Activated B cell treated with CpG ODN at 0.5 μM for 24 hours (primary cell): ENCODE data around the gene TBC1D1. TPM values are rescaled to one million over a fixed set of nuclear protein-coding genes. Genes with fewer than 3 reads are reported as not detected.
A peak's percentile ranks its signal among the peaks of the same experiment; 100 is the strongest.
"Not testable (repeated sequence)": the region's sequence is repeated elsewhere in the genome, so short reads cannot be mapped to it uniquely, and the experiment has no call there.

Source experiments
- ATAC-seq: fragments of 200-7000 bp; cut with Tn5 transposase; one replicate; pipeline ENCODE4 v1.10.0; 2021; ENCODE audit warnings: low read depth, mild to moderate bottlenecking, moderate library complexity
- CTCF ChIA-PET: fragments of 350-600 bp; sonication (Branson Sonifier 250); formaldehyde crosslinking; loops from one replicate; lab custom pipeline; 2021; ENCODE audit warnings: antibody characterized with exemption; lab: Charles Lee
- POLR2A ChIA-PET: fragments of 350-600 bp; sonication (Branson Sonifier 250); formaldehyde crosslinking; loops from one replicate; lab custom pipeline; 2021; ENCODE audit warnings: antibody characterized with exemption; lab: Charles Lee
- DNase-seq: peaks from one replicate; pipeline ENCODE4 v3.0.0; 2022
- H3K27ac Mint-ChIP-seq: one replicate; pipeline ENCODE4 v1.8.0; 2020; ENCODE audit warnings: mixed read lengths
- H3K27me3 Mint-ChIP-seq: one replicate; pipeline ENCODE4 v1.8.0; 2021; ENCODE audit warnings: mixed read lengths
- H3K36me3 Mint-ChIP-seq: one replicate; pipeline ENCODE4 v1.8.0; 2021; ENCODE audit warnings: low read depth, mixed read lengths
- H3K4me1 Mint-ChIP-seq: one replicate; pipeline ENCODE4 v1.8.0; 2021; ENCODE audit warnings: mixed read lengths
- H3K4me3 Mint-ChIP-seq: one replicate; pipeline ENCODE4 v1.8.0; 2020; ENCODE audit warnings: mild to moderate bottlenecking, mixed read lengths
- H3K9me3 Mint-ChIP-seq: one replicate; pipeline ENCODE4 v1.8.0; 2020; ENCODE audit warnings: mixed read lengths
- CTCF ChIP-seq: fragments of 200-600 bp; IDR thresholded peaks from one replicate; pipeline ENCODE4 v1.8.0; 2022; ENCODE audit warnings: antibody characterized with exemption, mild to moderate bottlenecking
- intact Hi-C: fragments of 100-400 bp; cut with micrococcal nuclease; formaldehyde crosslinking; loops from one replicate; pipeline ENCODE4 v1.15.1; 2024
- total RNA-seq: library from RNA; stranded (reverse); gene quantifications from 2 replicates; pipeline ENCODE4 v1.2.3, GENCODE V29; 2022

The TBC1D1 gene
- total RNA-seq, 1 donor from 2014 or later: 84.8 TPM

DNA sequence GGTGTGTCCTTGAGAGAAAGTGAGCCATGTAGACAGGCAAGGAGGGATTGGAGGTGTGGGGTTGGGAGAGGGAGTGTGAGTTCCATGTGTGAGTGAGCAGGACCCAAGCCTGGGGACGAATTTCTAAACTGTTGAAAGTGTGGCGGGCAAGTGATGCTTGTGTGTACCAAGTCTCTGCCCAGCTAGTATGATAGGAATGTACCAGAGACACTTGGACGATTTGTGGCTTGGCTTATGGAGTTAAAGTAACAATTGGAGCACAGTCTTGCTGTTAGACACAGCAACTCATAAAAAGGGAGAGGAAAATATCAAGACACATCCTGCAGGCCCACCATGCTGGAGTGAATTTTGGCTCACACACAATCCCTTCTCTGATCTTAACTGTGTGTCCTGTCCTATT, 77.9 kb downstream of the TBC1D1 start:
- Mint-ChIP-seq H3K36me3 (peaks cover 4% of the 10 kb centered on the region), H3K4me1 (peaks cover 51% of the 10 kb centered on the region), H3K9me3 (no peaks in the 10 kb centered on the region), H3K27ac (no peak overlapping the region), H3K27me3 (no peaks in the 10 kb centered on the region), H3K4me3 (no peak overlapping the region)
- POLR2A ChIA-PET: no interaction called here
- CTCF ChIA-PET: interaction anchor here (1.1 to 1.6 kb wide), 2 partner anchors 67 to 94 kb away, joined by 3 to 6 read pairs; no protein-coding TSS in a partner anchor
- intact Hi-C loops: no loop called here
- ATAC-seq: no peak
- no peak for TF ChIP-seq CTCF
- DNase-seq: no peak

GRCh38 chr4:37970702-37971101, 79.8 kb downstream of the TBC1D1 start:
- DNase-seq (peak; percentile 47), ATAC-seq (peak; percentile 95)
- intact Hi-C loops: loop anchor here (1.0 to 2.0 kb wide), 2 partner anchors 16 to 65 kb away; no protein-coding TSS in a partner anchor
- H3K4me3 Mint-ChIP-seq: no peak overlapping the region
- H3K36me3 Mint-ChIP-seq: peaks cover 4% of the 10 kb centered on the region
- no peak overlapping the region for H3K27ac Mint-ChIP-seq
- H3K4me1 Mint-ChIP-seq: peaks cover 40% of the 10 kb centered on the region
- ChIA-PET CTCF (interaction anchor here (1.1 to 1.4 kb wide), 5 partner anchors 8 to 144 kb away, joined by 3 read pairs; partner anchors contain the start of gene PGM2), POLR2A (interaction anchor here (0.7 kb wide), 1 partner anchor 146 kb away, joined by 3 read pairs; no protein-coding TSS in a partner anchor)
- H3K9me3 Mint-ChIP-seq: no peaks in the 10 kb centered on the region
- no peak for TF ChIP-seq CTCF
- no peaks in the 10 kb centered on the region for H3K27me3 Mint-ChIP-seq

GRCh38 chr4:37971202-37971601, 80.3 kb downstream of the TBC1D1 start:
- H3K4me3 Mint-ChIP-seq: no peak overlapping the region
- ChIA-PET POLR2A (interaction anchor here (0.7 kb wide), 1 partner anchor 147 kb away, joined by 3 read pairs; no protein-coding TSS in a partner anchor), CTCF (interaction anchor here (1.1 to 1.4 kb wide), 5 partner anchors 9 to 145 kb away, joined by 3 read pairs; partner anchors contain the start of gene PGM2)
- no peaks in the 10 kb centered on the region for H3K27me3 Mint-ChIP-seq
- H3K9me3 Mint-ChIP-seq: no peaks in the 10 kb centered on the region
- H3K36me3 Mint-ChIP-seq: peaks cover 4% of the 10 kb centered on the region
- peaks cover 36% of the 10 kb centered on the region for H3K4me1 Mint-ChIP-seq
- no peak overlapping the region for H3K27ac Mint-ChIP-seq
- intact Hi-C loops: loop anchor here (2.0 kb wide), 1 partner anchor 16 kb away; no protein-coding TSS in a partner anchor
- no peak for DNase-seq
- TF ChIP-seq CTCF: no peak
- ATAC-seq: no peak

DNA sequence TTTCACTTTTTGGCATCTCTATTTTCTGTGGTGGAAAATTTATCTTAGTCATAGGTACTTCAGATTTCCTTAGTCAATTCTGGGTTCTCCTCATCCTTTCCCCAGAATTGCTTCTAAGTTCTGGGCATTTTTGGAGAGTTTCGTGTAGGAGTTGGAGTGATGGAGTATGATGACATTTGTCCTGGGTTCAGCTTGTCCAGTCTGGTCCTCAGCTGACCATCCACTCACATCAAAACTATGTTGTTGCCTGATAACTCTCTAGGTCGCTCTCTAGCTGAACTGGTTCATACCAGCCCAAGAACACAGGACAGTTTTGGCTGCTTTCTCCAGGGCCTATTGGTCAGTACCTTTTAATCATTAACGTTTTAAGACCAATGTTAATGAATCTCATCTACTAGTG, 82.6 kb downstream of the TBC1D1 start:
- intact Hi-C loops: no loop called here
- CTCF ChIA-PET: no interaction called here
- H3K4me3 Mint-ChIP-seq: no peak overlapping the region
- DNase-seq (no peak), ATAC-seq (no peak)
- H3K36me3 Mint-ChIP-seq: peaks cover 9% of the 10 kb centered on the region
- TF ChIP-seq CTCF: no peak
- peaks cover 36% of the 10 kb centered on the region for H3K4me1 Mint-ChIP-seq
- POLR2A ChIA-PET: no interaction called here
- H3K27me3 Mint-ChIP-seq: no peaks in the 10 kb centered on the region
- H3K9me3 Mint-ChIP-seq: no peaks in the 10 kb centered on the region
- peak overlapping the region; percentile 19 for H3K27ac Mint-ChIP-seq

DNA sequence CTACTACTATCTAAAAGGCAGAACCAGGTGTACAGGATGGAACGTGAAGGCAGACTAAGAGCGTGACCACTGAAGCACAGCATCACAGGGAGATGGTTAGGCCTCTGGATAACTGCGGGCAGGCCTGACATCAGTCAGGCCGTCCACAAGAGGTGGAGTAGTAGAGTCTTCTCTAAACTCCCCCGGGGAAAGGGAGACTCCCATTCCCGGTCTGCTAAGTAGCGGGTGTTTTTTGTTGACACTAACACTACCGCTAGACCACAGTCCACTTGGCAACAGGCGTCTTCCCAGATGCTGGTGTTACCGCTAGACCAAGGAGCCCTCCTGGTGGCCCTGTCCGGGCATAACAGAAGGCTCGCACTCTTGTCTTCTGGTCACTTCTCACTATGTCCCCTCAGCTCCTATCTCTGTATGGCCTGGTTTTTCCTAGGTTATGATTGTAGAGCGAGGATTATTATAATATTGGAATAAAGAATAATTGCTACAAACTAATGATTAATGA, 84.5 kb downstream of the TBC1D1 start:
- CTCF ChIA-PET: interaction anchor here (0.9 kb wide), 1 partner anchor 13 kb away, joined by 3 read pairs; no protein-coding TSS in a partner anchor
- Mint-ChIP-seq H3K27ac (peak overlapping the region; percentile 51), H3K4me1 (peaks cover 44% of the 10 kb centered on the region)
- intact Hi-C loops: loop anchor here (5.0 kb wide), 1 partner anchor 687 kb away; the partner anchor contains the start of gene KLF3
- H3K27me3 Mint-ChIP-seq, H3K4me3 Mint-ChIP-seq, H3K9me3 Mint-ChIP-seq, H3K36me3 Mint-ChIP-seq, ATAC-seq, POLR2A ChIA-PET, DNase-seq: not testable (repeated sequence)
